ENCODE measurements around the gene HSPA2.

The HSPA2 gene

DNA sequence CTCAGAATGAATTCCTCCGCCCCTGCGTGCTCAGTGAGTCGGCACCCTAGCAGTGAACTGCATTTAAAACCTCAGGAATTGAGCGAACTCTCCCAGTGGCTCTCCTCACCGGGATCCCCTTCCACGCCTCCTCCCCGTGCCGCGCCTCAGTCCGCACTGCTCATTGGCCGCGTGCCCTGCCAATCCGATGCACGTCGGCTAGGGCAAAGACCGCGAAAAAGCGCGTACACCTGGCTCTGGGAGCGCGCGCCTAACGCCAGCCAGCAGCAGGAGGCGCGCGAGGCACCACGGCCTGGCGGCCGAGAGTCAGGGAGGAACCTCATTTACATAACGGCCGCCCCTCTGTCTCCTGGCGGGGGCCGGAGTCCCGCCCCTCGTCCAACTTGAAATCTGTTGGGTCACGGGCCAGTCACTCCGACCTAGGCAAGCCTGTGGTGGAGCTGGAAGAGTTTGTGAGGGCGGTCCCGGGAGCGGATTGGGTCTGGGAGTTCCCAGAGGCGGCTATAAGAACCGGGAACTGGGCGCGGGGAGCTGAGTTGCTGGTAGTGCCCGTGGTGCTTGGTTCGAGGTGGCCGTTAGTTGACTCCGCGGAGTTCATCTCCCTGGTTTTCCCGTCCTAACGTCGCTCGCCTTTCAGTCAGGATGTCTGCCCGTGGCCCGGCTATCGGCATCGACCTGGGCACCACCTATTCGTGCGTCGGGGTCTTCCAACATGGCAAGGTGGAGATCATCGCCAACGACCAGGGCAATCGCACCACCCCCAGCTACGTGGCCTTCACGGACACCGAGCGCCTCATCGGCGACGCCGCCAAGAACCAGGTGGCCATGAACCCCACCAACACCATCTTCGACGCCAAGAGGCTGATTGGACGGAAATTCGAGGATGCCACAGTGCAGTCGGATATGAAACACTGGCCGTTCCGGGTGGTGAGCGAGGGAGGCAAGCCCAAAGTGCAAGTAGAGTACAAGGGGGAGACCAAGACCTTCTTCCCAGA is at the start of gene HSPA2:
Gene HSPA2, plus strand, starts transcription at position 534 of the 995 bp plus-strand sequence. Its CDS starts 109 bp downstream, at position 643.
- TF ChIP-seq, protein P1, sequence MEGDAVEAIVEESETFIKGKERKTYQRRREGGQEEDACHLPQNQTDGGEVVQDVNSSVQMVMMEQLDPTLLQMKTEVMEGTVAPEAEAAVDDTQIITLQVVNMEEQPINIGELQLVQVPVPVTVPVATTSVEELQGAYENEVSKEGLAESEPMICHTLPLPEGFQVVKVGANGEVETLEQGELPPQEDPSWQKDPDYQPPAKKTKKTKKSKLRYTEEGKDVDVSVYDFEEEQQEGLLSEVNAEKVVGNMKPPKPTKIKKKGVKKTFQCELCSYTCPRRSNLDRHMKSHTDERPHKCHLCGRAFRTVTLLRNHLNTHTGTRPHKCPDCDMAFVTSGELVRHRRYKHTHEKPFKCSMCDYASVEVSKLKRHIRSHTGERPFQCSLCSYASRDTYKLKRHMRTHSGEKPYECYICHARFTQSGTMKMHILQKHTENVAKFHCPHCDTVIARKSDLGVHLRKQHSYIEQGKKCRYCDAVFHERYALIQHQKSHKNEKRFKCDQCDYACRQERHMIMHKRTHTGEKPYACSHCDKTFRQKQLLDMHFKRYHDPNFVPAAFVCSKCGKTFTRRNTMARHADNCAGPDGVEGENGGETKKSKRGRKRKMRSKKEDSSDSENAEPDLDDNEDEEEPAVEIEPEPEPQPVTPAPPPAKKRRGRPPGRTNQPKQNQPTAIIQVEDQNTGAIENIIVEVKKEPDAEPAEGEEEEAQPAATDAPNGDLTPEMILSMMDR (IDR thresholded peaks at IDR 0.05; ENCODE audit: extremely low read depth, missing control alignments), result peak; percentile 77
- DNase-seq (ENCODE audit: low spot score), result peak; percentile 96

GRCh38 chr14:64491637-64492036 is 48.9 kb upstream of the HSPA2 start:
- DNase-seq (ENCODE audit: low spot score), result no peak
- TF ChIP-seq, protein P1 (IDR thresholded peaks at IDR 0.05; ENCODE audit: extremely low read depth, missing control alignments), result no peak

DNA sequence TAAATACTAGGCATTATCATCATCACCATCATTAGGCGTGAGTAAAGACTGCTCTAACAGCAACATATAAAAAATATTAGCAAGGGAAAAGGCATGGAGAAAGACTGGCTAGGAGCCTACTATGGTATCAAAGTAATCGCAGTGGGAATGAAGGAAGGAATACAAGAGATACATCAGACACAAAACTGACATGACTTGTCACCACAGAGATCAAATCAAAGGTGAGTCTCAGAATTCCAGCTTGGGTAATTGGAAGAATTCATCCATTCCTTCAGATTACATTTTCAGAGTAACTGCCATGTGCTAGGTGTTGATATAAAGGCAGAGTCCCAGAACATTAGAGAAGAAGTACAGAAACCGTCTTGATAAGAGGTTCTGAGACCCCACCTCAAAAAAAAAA is 47.1 kb upstream of the HSPA2 start:
- TF ChIP-seq, protein P1 (IDR thresholded peaks at IDR 0.05; ENCODE audit: extremely low read depth, missing control alignments), result no peak

DNA sequence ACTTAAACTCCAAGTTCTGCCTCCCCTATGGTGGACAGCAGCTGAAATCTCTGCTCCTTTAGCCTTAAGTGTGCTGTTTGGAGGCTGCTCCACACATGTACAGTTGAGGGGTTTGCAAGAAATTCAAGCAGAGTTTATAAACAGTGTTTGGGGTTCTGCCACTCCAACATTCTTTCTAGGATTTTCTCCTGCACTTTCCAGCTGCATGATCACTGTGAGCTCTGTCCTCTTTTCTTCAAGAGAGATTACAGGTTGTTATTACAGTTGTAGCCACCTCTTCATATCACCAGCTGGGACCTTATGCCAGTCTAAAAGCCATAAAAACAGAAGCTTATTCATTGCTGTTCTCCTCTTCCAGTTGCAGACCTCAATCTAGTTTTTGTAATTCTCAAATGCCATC is 45.3 kb upstream of the HSPA2 start:
- DNase-seq (ENCODE audit: low spot score), result no peak
- TF ChIP-seq, protein P1 (IDR thresholded peaks at IDR 0.05; ENCODE audit: extremely low read depth, missing control alignments), result no peak

More for the DNA sequence above, 47.1 kb upstream of the HSPA2 start:
- no peak for DNase-seq (ENCODE audit: low spot score)

DNA sequence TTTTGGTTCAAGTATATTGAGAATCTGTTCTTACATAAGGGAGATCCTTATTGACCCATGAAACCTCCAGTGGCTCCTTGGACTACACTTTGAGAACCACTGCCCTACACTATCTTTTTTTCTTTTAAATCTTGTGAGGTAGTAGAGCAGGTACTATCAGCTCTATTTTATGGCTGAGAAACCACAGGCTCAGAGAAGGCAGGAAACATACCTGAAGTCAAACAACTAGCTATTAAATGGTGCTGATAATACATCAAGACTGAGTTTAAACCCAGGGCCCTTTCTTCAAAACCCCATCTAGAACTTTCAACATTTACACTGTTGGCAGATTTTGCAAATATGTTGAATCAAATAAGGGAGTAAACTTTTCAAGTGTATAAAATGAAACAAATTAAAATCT is 43.8 kb upstream of the HSPA2 start:
- DNase-seq (ENCODE audit: low spot score), result no peak
- TF ChIP-seq, protein P1 (IDR thresholded peaks at IDR 0.05; ENCODE audit: extremely low read depth, missing control alignments), result no peak

GRCh38 chr14:64500088-64500487 is 40.5 kb upstream of the HSPA2 start:
- DNase-seq (ENCODE audit: low spot score), result no peak
- TF ChIP-seq, protein P1 (IDR thresholded peaks at IDR 0.05; ENCODE audit: extremely low read depth, missing control alignments), result no peak

DNA sequence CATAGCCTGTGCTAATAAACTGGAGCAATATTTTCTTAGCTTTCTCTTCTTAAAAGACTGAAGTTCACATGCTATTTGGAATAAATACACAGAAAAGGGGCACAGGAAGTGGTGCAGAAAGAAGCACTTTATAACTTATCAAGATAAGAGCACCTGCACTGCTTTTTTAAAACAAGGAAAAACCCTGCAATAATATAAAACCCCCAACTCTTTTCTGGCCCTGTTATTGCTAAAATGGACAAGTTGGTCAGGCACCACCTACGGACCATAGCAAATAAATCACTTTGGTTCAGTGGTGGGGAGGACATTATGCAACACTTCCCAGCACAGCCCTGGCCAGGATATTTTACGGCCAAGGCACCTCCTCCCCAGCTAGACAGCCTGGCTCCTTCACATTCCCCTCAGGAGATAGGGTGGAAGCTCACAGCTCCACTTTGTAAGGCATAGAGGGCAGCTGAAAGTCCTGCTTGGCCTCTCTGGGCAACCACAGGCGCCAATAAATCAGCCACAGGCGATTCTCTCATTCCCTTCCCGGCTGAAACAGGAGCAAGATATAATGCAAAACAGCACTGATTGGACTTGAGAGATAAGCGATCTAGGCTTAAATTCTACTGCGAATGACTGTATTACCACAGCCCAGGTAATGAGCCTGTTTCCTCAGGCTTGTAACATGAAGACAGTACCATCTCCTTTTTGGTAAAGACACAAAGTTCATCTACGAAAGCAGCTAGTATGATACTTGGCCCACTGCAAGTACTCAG is 39.0 kb upstream of the HSPA2 start:
- DNase-seq (ENCODE audit: low spot score), result no peak
- TF ChIP-seq, protein P1 (IDR thresholded peaks at IDR 0.05; ENCODE audit: extremely low read depth, missing control alignments), result no peak

All from GM20000 (cell line).